CD4-positive, alpha-beta memory T cell (primary cell): ENCODE results near the gene CCDC90B. TPM values are rescaled to one million over a fixed set of nuclear protein-coding genes. Genes with fewer than 3 reads are reported as not detected.

ENCODE experiments used
- CTCF ChIA-PET: fragments of 350-600 bp; sonication (Branson Sonifier 250); formaldehyde crosslinking; loops from one replicate; lab custom pipeline; 2021; ENCODE audit warnings: inconsistent platforms; ENCODE audit not compliant: partially characterized antibody; lab: Charles Lee
- POLR2A ChIA-PET: fragments of 350-600 bp; sonication (Branson Sonifier 250); formaldehyde crosslinking; loops from one replicate; lab custom pipeline; 2021; ENCODE audit not compliant: partially characterized antibody; lab: Charles Lee
- DNase-seq, 5 donors: peaks; one replicate each; pipeline versions ENCODE4 v3.0.0 to v3.0.0-alpha.2; 2020 to 2022; ENCODE audit warnings: mixed read lengths in 1 of 5
- H3K27ac ChIP-seq: one replicate; pipeline ENCODE4 v1.7.0; 2013; ENCODE audit warnings: low read depth, low read length
- H3K27me3 ChIP-seq: 2 replicates; pipeline ENCODE4 v1.7.0; 2013; ENCODE audit warnings: mild to moderate bottlenecking, low read length, moderate library complexity; ENCODE audit not compliant: insufficient read depth
- H3K36me3 ChIP-seq: 2 replicates; pipeline ENCODE4 v1.7.0; 2013; ENCODE audit warnings: mild to moderate bottlenecking, low read length, moderate library complexity; ENCODE audit not compliant: insufficient read depth
- H3K4me1 ChIP-seq: 2 replicates; pipeline ENCODE4 v1.7.0; 2013; ENCODE audit warnings: mild to moderate bottlenecking, low read length, moderate library complexity; ENCODE audit not compliant: insufficient read depth
- H3K4me3 ChIP-seq, 2 donors: one replicate each; pipeline ENCODE4 v1.7.0; 2013; ENCODE audit warnings: low read length in 2 of 2, mild to moderate bottlenecking in 1 of 2
- H3K9me3 ChIP-seq, 2 donors: one replicate each; pipeline ENCODE4 v1.7.0; 2013; ENCODE audit warnings: low read length in 2 of 2, control low read depth in 1 of 2; ENCODE audit not compliant: control insufficient read depth in 1 of 2
- H3K27ac Mint-ChIP-seq, 7 donors: one replicate each; pipeline ENCODE4 v1.8.0; 2020 to 2021; ENCODE audit warnings: mixed read lengths in 7 of 7, mild to moderate bottlenecking in 6 of 7, inconsistent platforms in 3 of 7, moderate library complexity in 3 of 7
- H3K27me3 Mint-ChIP-seq, 2 donors: one replicate each; pipeline ENCODE4 v1.8.0; 2020 to 2021; ENCODE audit warnings: mixed read lengths in 2 of 2
- H3K36me3 Mint-ChIP-seq, 2 donors: one replicate each; pipeline ENCODE4 v1.8.0; 2020 to 2021; ENCODE audit warnings: mixed read lengths in 2 of 2, inconsistent platforms in 1 of 2, mild to moderate bottlenecking in 1 of 2
- H3K4me1 Mint-ChIP-seq, 4 donors: one replicate each; pipeline ENCODE4 v1.8.0; 2020 to 2021; ENCODE audit warnings: mixed read lengths in 4 of 4, mild to moderate bottlenecking in 1 of 4
- H3K4me3 Mint-ChIP-seq, 8 donors: one replicate each; pipeline ENCODE4 v1.8.0; 2020 to 2021; ENCODE audit warnings: mixed read lengths in 8 of 8, mild to moderate bottlenecking in 7 of 8, moderate library complexity in 6 of 8, inconsistent platforms in 3 of 8
- H3K9me3 Mint-ChIP-seq, 8 donors: one replicate each; pipeline ENCODE4 v1.8.0; 2020 to 2021; ENCODE audit warnings: mixed read lengths in 8 of 8, mild to moderate bottlenecking in 5 of 8, inconsistent platforms in 3 of 8, moderate library complexity in 1 of 8
- intact Hi-C: fragments of 100-400 bp; cut with micrococcal nuclease; formaldehyde crosslinking; loops from one replicate; pipeline ENCODE4 v1.15.1; 2023
- polyA plus RNA-seq, 2 donors: library from polyadenylated mRNA; unstranded; fragments of 300-500 nt; fragmentation: Illumina TruSeq; gene quantifications; one replicate each; pipeline ENCODE4 v1.2.3, GENCODE V29; 2021
- total RNA-seq, 2 experiments: library from RNA; stranded (reverse); gene quantifications; one replicate each; pipeline ENCODE4 v1.2.3, GENCODE V29; 2021

Gene CCDC90B
- total and polyA plus RNA-seq, 4 experiments from 2014 or later: 37.6 to 79.5 (median 49.4) TPM

DNA sequence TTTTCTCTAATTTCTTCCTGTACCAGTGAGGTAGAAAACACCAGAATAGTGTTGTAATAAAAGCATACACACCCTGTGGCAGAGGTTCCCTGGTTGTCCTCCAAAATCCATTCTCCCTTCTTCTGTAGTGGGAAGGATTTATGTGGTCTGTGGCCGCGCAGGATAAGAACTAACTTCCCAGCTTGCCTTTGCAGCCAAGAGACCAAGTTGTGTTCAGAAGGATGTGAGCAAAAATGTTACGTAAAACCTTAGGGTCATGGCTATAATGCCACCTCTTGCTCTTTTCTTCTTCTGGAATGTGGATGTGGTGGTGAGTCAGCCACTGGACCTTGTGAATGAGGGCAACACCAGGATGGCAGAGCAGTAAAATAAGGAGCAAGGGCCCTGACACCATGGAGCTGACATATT, 28.4 kb downstream of the CCDC90B start:
- no peaks in the 10 kb centered on the region for H3K27me3 Mint-ChIP-seq
- H3K27ac Mint-ChIP-seq: peak overlapping the region in 1 of 7 donors; percentile 27
- CTCF ChIA-PET: interaction anchor here (1.2 to 1.7 kb wide), 2 partner anchors 8 to 10 kb away, joined by 3 to 8 read pairs; no protein-coding TSS in a partner anchor
- Histone ChIP-seq H3K36me3 (peaks cover 10% of the 10 kb centered on the region), H3K4me3 (no peak overlapping the region), H3K4me1 (no peaks in the 10 kb centered on the region), H3K27me3 (no peaks in the 10 kb centered on the region), H3K27ac (no peak overlapping the region), H3K9me3 (no peaks in the 10 kb centered on the region)
- POLR2A ChIA-PET: interaction anchor here (1.2 kb wide), 1 partner anchor 62 kb away, joined by 3 read pairs; no protein-coding TSS in a partner anchor
- no peak for DNase-seq
- H3K4me3 Mint-ChIP-seq: no peak overlapping the region
- peaks cover 15 to 43% of the 10 kb centered on the region in 2 donors for H3K36me3 Mint-ChIP-seq
- no peaks in the 10 kb centered on the region for H3K4me1 Mint-ChIP-seq
- no peaks in the 10 kb centered on the region for H3K9me3 Mint-ChIP-seq
- intact Hi-C loops: no loop called here

DNA sequence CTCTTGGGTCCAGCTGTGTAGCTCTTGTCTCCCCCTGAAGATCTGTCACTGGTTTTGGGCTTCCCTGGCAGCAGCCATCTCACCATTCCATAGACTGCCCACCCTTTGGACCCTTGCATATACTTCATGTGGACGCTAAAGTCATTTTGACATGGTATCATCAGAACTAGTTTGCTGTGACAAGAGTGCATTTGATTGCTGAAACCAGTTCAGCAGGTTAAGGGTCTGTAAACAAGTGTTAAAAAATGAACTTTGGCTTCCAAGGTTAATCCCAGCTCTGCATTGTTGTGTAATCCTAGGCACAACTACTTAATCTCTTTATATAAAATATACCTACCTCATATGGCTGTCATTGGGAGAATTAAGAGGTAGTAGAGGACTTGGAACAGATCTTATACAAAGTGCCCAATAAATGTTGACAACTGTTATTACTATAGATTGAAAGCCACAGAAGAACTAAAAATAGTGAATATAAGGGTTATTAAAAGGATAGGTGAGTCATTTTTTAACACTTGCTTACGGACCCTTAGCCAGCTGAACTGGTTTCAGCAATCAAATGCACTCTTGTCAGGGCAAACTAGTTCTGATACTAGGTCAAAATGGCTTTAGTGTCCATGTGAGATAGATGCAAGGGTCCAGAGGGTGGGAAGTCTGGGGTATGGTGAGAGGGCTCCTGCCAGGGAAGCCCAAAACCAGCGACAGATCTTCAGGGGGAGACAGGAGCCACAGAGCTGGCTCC, 29.4 kb downstream of the CCDC90B start:
- Histone ChIP-seq H3K4me1 (no peaks in the 10 kb centered on the region), H3K27ac (no peak overlapping the region), H3K9me3 (no peaks in the 10 kb centered on the region), H3K4me3 (no peak overlapping the region), H3K36me3 (peaks cover 8% of the 10 kb centered on the region), H3K27me3 (no peaks in the 10 kb centered on the region)
- POLR2A ChIA-PET: interaction anchor here (1.3 kb wide), 1 partner anchor 355 kb away, joined by 4 read pairs; the partner anchor contains the start of gene DDIAS
- intact Hi-C loops: no loop called here
- H3K4me3 Mint-ChIP-seq: no peak overlapping the region
- no peaks in the 10 kb centered on the region for H3K27me3 Mint-ChIP-seq
- peak overlapping the region in 5 of 7 donors; percentile 1 to 77 (median 24) for H3K27ac Mint-ChIP-seq
- DNase-seq: no peak
- H3K4me1 Mint-ChIP-seq: no peaks in the 10 kb centered on the region
- peaks cover 14 to 37% of the 10 kb centered on the region in 2 donors for H3K36me3 Mint-ChIP-seq
- no peaks in the 10 kb centered on the region for H3K9me3 Mint-ChIP-seq
- CTCF ChIA-PET: interaction anchor here (0.6 to 1.7 kb wide), 2 partner anchors 9 to 388 kb away, joined by 3 read pairs; no protein-coding TSS in a partner anchor

DNA sequence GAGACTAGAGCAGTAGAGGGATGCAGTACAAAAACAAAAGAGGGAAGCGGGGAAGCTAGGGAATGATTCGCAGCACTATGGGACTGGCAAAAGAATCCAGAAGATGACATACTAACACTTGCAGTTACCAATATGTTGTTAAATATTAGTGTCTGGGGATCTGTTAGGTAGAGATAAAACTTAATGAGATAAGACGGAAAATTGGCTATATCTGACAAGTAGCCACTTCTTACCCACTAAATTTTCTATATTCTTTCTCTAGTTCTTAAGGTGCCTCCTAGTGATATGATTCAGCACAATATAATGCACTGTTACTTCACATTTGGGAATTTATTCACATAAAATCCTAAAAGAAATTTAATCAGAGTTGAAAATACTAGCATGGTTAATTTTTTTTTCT, 30.8 kb downstream of the CCDC90B start:
- no peak overlapping the region for H3K4me3 ChIP-seq
- Mint-ChIP-seq H3K4me1 (no peaks in the 10 kb centered on the region), H3K27me3 (no peaks in the 10 kb centered on the region), H3K36me3 (peaks cover 10 to 30% of the 10 kb centered on the region in 2 donors), H3K27ac (peak overlapping the region in 1 of 7 donors; percentile 48), H3K9me3 (no peaks in the 10 kb centered on the region), H3K4me3 (no peak overlapping the region)
- DNase-seq: no peak
- ChIA-PET CTCF (no interaction called here), POLR2A (interaction anchor here (1.3 kb wide), 1 partner anchor 354 kb away, joined by 4 read pairs; the partner anchor contains the start of gene DDIAS)
- no peaks in the 10 kb centered on the region for H3K4me1 ChIP-seq
- no peaks in the 10 kb centered on the region for H3K9me3 ChIP-seq
- H3K27ac ChIP-seq: no peak overlapping the region
- intact Hi-C loops: no loop called here
- peaks cover 3% of the 10 kb centered on the region for H3K36me3 ChIP-seq
- no peaks in the 10 kb centered on the region for H3K27me3 ChIP-seq

DNA sequence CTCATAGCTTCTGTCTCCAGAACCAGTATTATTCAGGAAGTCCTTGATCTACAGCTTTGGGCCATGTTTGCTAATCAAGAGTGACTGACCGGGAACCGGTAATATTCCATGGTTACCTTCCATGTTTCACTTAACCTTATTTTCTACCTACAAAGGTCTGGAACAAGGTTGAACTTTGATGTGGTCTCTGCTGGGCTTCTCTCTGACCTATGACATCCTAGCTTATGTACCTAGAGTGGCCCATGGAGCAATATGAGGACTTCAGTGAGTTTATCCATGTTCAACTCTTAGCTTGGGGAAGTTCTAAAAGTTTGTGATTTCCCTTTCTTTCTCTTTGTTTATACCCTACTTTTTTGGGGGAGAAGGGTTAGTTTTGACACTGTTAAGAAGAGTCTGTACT, 33.2 kb downstream of the CCDC90B start:
- H3K9me3 Mint-ChIP-seq: no peaks in the 10 kb centered on the region
- H3K4me3 Mint-ChIP-seq: no peak overlapping the region
- no peaks in the 10 kb centered on the region for H3K36me3 ChIP-seq
- H3K27me3 ChIP-seq: no peaks in the 10 kb centered on the region
- no peaks in the 10 kb centered on the region for H3K4me1 ChIP-seq
- no peaks in the 10 kb centered on the region for H3K27me3 Mint-ChIP-seq
- no peaks in the 10 kb centered on the region for H3K9me3 ChIP-seq
- CTCF ChIA-PET: interaction anchor here (1.0 to 1.3 kb wide), 2 partner anchors 15 to 24 kb away, joined by 3 to 4 read pairs; no protein-coding TSS in a partner anchor
- no peak overlapping the region for H3K27ac ChIP-seq
- DNase-seq: no peak
- intact Hi-C loops: no loop called here
- H3K4me1 Mint-ChIP-seq: peaks cover 0 to 4% (median 2%) of the 10 kb centered on the region in 4 donors
- POLR2A ChIA-PET: interaction anchor here (0.7 kb wide), 1 partner anchor 385 kb away, joined by 3 read pairs; no protein-coding TSS in a partner anchor
- peak overlapping the region in 1 of 7 donors; percentile 69 for H3K27ac Mint-ChIP-seq
- H3K4me3 ChIP-seq: no peak overlapping the region
- H3K36me3 Mint-ChIP-seq: peaks cover 0 to 15% of the 10 kb centered on the region in 2 donors

DNA sequence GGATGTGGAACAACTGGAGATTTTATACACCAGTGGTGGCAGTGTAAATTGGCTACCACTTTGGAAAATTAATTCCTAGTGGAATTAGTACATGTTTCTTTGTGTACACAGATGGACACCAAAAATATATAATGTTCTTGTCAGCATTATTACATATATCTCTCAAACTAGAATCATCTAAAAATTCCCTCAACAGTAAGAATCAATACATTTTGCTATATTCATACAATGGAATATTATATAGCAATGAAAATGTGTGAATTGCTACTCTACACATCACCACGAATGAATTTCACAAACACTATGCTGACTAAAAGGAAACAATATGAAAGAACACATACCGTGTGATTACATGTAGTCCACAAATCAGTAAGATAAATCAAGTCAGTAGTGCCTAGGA, 33.9 kb downstream of the CCDC90B start:
- Histone ChIP-seq H3K27me3 (no peaks in the 10 kb centered on the region), H3K9me3 (no peaks in the 10 kb centered on the region), H3K36me3 (no peaks in the 10 kb centered on the region), H3K27ac (no peak overlapping the region), H3K4me3 (no peak overlapping the region), H3K4me1 (no peaks in the 10 kb centered on the region)
- no peak overlapping the region for H3K27ac Mint-ChIP-seq
- H3K27me3 Mint-ChIP-seq: no peaks in the 10 kb centered on the region
- H3K9me3 Mint-ChIP-seq: no peaks in the 10 kb centered on the region
- intact Hi-C loops: no loop called here
- H3K4me1 Mint-ChIP-seq: peaks cover 0 to 4% (median 2%) of the 10 kb centered on the region in 4 donors
- ChIA-PET CTCF (interaction anchor here (1.3 kb wide), 1 partner anchor 24 kb away, joined by 3 read pairs; no protein-coding TSS in a partner anchor), POLR2A (no interaction called here)
- no peak for DNase-seq
- H3K4me3 Mint-ChIP-seq: no peak overlapping the region
- H3K36me3 Mint-ChIP-seq: peaks cover 0 to 9% of the 10 kb centered on the region in 2 donors

DNA sequence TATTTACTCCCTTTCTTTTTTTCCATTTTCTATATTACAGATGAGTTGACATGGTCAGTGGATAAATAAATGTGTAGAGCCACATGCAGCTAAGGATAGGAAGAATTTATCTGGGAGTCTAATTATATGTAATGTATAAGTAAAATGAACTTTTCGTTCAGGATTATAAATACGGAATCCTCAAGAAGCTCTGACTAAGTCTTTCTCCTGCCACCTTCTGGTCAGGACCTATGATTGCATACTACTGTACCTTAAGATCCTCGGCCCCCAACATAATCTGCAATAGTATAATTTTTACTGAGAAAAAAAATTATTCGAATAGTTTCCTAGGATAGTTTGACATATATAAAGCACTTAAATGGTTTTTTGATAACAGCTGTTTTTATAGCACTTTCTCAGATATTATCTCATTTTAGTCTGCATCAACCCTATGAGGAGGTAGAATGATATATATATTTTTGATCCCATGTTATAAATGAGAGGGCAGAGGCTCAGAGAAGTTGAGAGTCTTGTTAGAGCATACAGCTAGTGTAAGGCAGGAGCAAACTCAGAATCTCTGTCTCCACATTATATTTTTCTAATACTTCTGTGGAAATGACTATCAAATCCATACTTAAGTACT, 36.1 kb downstream of the CCDC90B start:
- Mint-ChIP-seq H3K36me3 (peaks cover 0 to 3% of the 10 kb centered on the region in 2 donors), H3K27ac (no peak overlapping the region), H3K4me1 (peaks cover 0 to 4% (median 2%) of the 10 kb centered on the region in 4 donors), H3K9me3 (no peaks in the 10 kb centered on the region), H3K4me3 (no peak overlapping the region), H3K27me3 (no peaks in the 10 kb centered on the region)
- peak in 4 of 5 donors; percentile 28 to 43 (median 38) for DNase-seq
- ChIA-PET POLR2A (interaction anchor here (0.9 to 1.9 kb wide), 6 partner anchors 36 to 350 kb away, joined by 3 to 11 read pairs (median 4); partner anchors contain the start of genes ANKRD42, CCDC90B, DDIAS and PCF11), CTCF (interaction anchor here (0.7 to 6.2 kb wide), 49 partner anchors 8 to 532 kb away, joined by 3 to 93 read pairs (median 5); partner anchors contain the start of genes ANKRD42, CCDC90B, DDIAS and PRCP)
- no peaks in the 10 kb centered on the region for H3K4me1 ChIP-seq
- no peaks in the 10 kb centered on the region for H3K9me3 ChIP-seq
- intact Hi-C loops: loop anchor here (1.0 kb wide), 5 partner anchors 91 to 532 kb away; no protein-coding TSS in a partner anchor
- no peaks in the 10 kb centered on the region for H3K27me3 ChIP-seq
- H3K36me3 ChIP-seq: no peaks in the 10 kb centered on the region
- H3K27ac ChIP-seq: no peak overlapping the region
- no peak overlapping the region for H3K4me3 ChIP-seq
